CD4-positive, alpha-beta memory T cell (primary cell): Measurements from ENCODE around the gene CD7. TPM values are rescaled to one million over a fixed set of nuclear protein-coding genes. Genes with fewer than 3 reads are reported as not detected.

Experiments used
- CTCF ChIA-PET: fragments of 350-600 bp; sonication (Branson Sonifier 250); formaldehyde crosslinking; loops from one replicate; lab custom pipeline; 2021; ENCODE audit warnings: inconsistent platforms; ENCODE audit not compliant: partially characterized antibody; lab: Charles Lee
- POLR2A ChIA-PET: fragments of 350-600 bp; sonication (Branson Sonifier 250); formaldehyde crosslinking; loops from one replicate; lab custom pipeline; 2021; ENCODE audit not compliant: partially characterized antibody; lab: Charles Lee
- DNase-seq, 5 donors: peaks; one replicate each; pipeline versions ENCODE4 v3.0.0 to v3.0.0-alpha.2; 2020 to 2022; ENCODE audit warnings: mixed read lengths in 1 of 5
- H3K27ac ChIP-seq: one replicate; pipeline ENCODE4 v1.7.0; 2013; ENCODE audit warnings: low read depth, low read length
- H3K27me3 ChIP-seq: 2 replicates; pipeline ENCODE4 v1.7.0; 2013; ENCODE audit warnings: mild to moderate bottlenecking, low read length, moderate library complexity; ENCODE audit not compliant: insufficient read depth
- H3K36me3 ChIP-seq: 2 replicates; pipeline ENCODE4 v1.7.0; 2013; ENCODE audit warnings: mild to moderate bottlenecking, low read length, moderate library complexity; ENCODE audit not compliant: insufficient read depth
- H3K4me1 ChIP-seq: 2 replicates; pipeline ENCODE4 v1.7.0; 2013; ENCODE audit warnings: mild to moderate bottlenecking, low read length, moderate library complexity; ENCODE audit not compliant: insufficient read depth
- H3K4me3 ChIP-seq, 2 donors: one replicate each; pipeline ENCODE4 v1.7.0; 2013; ENCODE audit warnings: low read length in 2 of 2, mild to moderate bottlenecking in 1 of 2
- H3K9me3 ChIP-seq, 2 donors: one replicate each; pipeline ENCODE4 v1.7.0; 2013; ENCODE audit warnings: low read length in 2 of 2, control low read depth in 1 of 2; ENCODE audit not compliant: control insufficient read depth in 1 of 2
- H3K27ac Mint-ChIP-seq, 7 donors: one replicate each; pipeline ENCODE4 v1.8.0; 2020 to 2021; ENCODE audit warnings: mixed read lengths in 7 of 7, mild to moderate bottlenecking in 6 of 7, inconsistent platforms in 3 of 7, moderate library complexity in 3 of 7
- H3K27me3 Mint-ChIP-seq, 2 donors: one replicate each; pipeline ENCODE4 v1.8.0; 2020 to 2021; ENCODE audit warnings: mixed read lengths in 2 of 2
- H3K36me3 Mint-ChIP-seq, 2 donors: one replicate each; pipeline ENCODE4 v1.8.0; 2020 to 2021; ENCODE audit warnings: mixed read lengths in 2 of 2, inconsistent platforms in 1 of 2, mild to moderate bottlenecking in 1 of 2
- H3K4me1 Mint-ChIP-seq, 4 donors: one replicate each; pipeline ENCODE4 v1.8.0; 2020 to 2021; ENCODE audit warnings: mixed read lengths in 4 of 4, mild to moderate bottlenecking in 1 of 4
- H3K4me3 Mint-ChIP-seq, 8 donors: one replicate each; pipeline ENCODE4 v1.8.0; 2020 to 2021; ENCODE audit warnings: mixed read lengths in 8 of 8, mild to moderate bottlenecking in 7 of 8, moderate library complexity in 6 of 8, inconsistent platforms in 3 of 8
- H3K9me3 Mint-ChIP-seq, 8 donors: one replicate each; pipeline ENCODE4 v1.8.0; 2020 to 2021; ENCODE audit warnings: mixed read lengths in 8 of 8, mild to moderate bottlenecking in 5 of 8, inconsistent platforms in 3 of 8, moderate library complexity in 1 of 8
- intact Hi-C: fragments of 100-400 bp; cut with micrococcal nuclease; formaldehyde crosslinking; loops from one replicate; pipeline ENCODE4 v1.15.1; 2023
- polyA plus RNA-seq, 2 donors: library from polyadenylated mRNA; unstranded; fragments of 300-500 nt; fragmentation: Illumina TruSeq; gene quantifications; one replicate each; pipeline ENCODE4 v1.2.3, GENCODE V29; 2021
- total RNA-seq, 2 experiments: library from RNA; stranded (reverse); gene quantifications; one replicate each; pipeline ENCODE4 v1.2.3, GENCODE V29; 2021

Gene CD7
- total and polyA plus RNA-seq, 4 experiments from 2014 or later: 40.9 to 82.6 (median 47.1) TPM

DNA sequence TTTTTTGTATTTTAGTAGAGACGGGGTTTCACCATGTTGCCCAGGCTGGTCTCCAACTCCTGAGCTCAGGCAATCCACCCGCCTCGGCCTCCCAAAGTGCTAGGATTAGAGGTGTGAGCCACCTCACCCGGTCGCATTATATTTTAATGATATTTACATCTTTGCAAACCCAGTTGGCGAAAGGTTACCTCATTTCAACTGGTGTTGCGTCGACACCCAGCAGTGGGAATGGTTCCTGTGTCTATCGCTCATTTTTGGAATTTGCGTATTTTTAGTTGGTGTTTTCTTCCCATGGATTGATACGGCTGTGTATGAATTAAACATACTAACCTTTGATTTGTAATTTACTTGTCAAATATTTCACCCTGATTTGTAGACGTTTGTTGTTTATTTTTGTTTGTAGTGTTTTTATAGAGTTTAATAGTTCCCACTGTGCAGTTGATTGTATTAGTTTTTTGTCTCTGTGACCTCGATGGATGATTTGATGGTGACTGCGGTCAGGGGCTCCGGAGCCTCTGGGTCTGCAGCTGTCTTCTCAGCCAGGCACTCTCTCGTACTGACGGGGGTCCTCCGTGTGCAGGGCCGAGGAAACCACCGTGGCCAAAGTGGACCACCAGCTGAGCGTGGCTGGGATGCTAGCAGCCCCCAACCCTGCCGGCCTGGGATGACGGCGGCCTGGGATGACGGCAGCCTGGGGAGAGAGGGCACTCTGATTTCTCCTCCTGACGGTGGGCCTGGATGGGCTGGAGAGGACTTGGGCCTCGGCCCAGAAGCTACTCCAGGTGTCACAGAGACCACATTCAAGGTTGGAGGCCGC lies 4.0 kb downstream of the CD7 start:
- Mint-ChIP-seq H3K4me3 (peak overlapping the region in 4 of 8 donors; percentile 29 to 60 (median 44)), H3K36me3 (peaks cover 0 to 7% of the 10 kb centered on the region in 2 donors), H3K27ac (peak overlapping the region in 1 of 7 donors; percentile 54), H3K27me3 (no peaks in the 10 kb centered on the region), H3K9me3 (peaks cover 0 to 2% (median 0%) of the 10 kb centered on the region in 8 donors), H3K4me1 (peaks cover 8 to 22% (median 15%) of the 10 kb centered on the region in 4 donors)
- intact Hi-C loops: no loop called here
- Histone ChIP-seq H3K4me3 (no peak overlapping the region), H3K4me1 (peaks cover 27% of the 10 kb centered on the region), H3K27me3 (no peaks in the 10 kb centered on the region), H3K36me3 (no peaks in the 10 kb centered on the region), H3K27ac (no peak overlapping the region), H3K9me3 (no peaks in the 10 kb centered on the region)
- no peak for DNase-seq
- POLR2A ChIA-PET: interaction anchor here (7.0 kb wide), 1 partner anchor 13 kb away, joined by 172 read pairs; no protein-coding TSS in a partner anchor
- CTCF ChIA-PET: interaction anchor here (1.1 to 1.7 kb wide), 2 partner anchors 13 to 16 kb away, joined by 3 to 11 read pairs; no protein-coding TSS in a partner anchor

DNA sequence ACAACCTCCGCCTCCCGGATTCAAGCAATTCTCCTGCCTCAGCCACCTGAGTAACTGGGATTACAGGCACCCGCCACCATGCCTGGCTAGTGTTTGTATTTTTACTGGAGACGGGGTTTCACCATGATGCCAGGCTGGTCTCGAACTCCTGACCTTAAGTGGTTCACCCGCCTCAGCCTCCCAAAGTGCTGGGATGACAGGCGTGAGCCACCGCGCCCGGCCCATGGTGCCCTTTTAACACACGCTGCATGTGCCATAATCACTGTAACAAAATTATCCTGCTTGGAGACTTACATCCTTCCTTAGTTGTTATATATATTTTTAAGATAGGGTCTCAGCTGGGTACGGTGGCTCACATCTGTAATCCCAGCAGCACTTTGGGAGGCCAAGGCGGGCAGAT lies 5.4 kb downstream of the CD7 start:
- Mint-ChIP-seq H3K36me3 (peaks cover 0 to 7% of the 10 kb centered on the region in 2 donors), H3K27me3 (no peaks in the 10 kb centered on the region), H3K9me3 (peaks cover 0 to 4% (median 0%) of the 10 kb centered on the region in 8 donors), H3K27ac (no peak overlapping the region), H3K4me3 (no peak overlapping the region), H3K4me1 (peaks cover 6 to 27% (median 11%) of the 10 kb centered on the region in 4 donors)
- no peak for DNase-seq
- no peak overlapping the region for H3K27ac ChIP-seq
- intact Hi-C loops: no loop called here
- ChIA-PET CTCF (interaction anchor here (1.1 to 1.7 kb wide), 2 partner anchors 11 to 15 kb away, joined by 3 to 11 read pairs; no protein-coding TSS in a partner anchor), POLR2A (interaction anchor here (7.0 kb wide), 1 partner anchor 12 kb away, joined by 172 read pairs; no protein-coding TSS in a partner anchor)
- H3K4me3 ChIP-seq: no peak overlapping the region
- peaks cover 16% of the 10 kb centered on the region for H3K4me1 ChIP-seq
- H3K36me3 ChIP-seq: no peaks in the 10 kb centered on the region
- no peaks in the 10 kb centered on the region for H3K27me3 ChIP-seq
- H3K9me3 ChIP-seq: no peaks in the 10 kb centered on the region

DNA sequence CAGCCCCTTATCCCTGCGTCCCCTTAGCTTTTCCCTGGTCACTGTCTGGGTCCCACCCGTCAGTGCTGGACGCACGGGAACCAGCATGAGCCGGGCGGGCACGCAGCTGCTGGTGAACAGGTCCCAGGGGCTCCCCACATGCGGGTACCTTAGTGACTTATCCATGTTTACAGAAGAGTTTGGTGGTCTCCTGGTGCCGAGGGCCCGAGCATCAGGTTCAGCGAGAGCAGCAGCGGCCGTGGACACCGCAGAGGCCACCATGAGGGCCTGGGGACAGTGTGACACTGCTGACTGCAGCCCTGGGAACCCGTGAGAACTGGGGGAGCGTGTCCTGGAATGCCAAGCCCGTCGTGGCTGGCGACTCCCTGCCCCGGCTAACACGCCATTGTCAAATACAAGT lies 6.5 kb downstream of the CD7 start:
- intact Hi-C loops: no loop called here
- Mint-ChIP-seq H3K4me3 (no peak overlapping the region), H3K9me3 (peaks cover 0 to 4% (median 0%) of the 10 kb centered on the region in 8 donors), H3K36me3 (peaks cover 0 to 5% of the 10 kb centered on the region in 2 donors), H3K4me1 (peaks cover 8 to 25% (median 11%) of the 10 kb centered on the region in 4 donors), H3K27me3 (no peaks in the 10 kb centered on the region), H3K27ac (no peak overlapping the region)
- Histone ChIP-seq H3K27me3 (no peaks in the 10 kb centered on the region), H3K4me1 (peaks cover 7% of the 10 kb centered on the region), H3K27ac (no peak overlapping the region), H3K36me3 (no peaks in the 10 kb centered on the region), H3K9me3 (no peaks in the 10 kb centered on the region), H3K4me3 (no peak overlapping the region)
- no peak for DNase-seq
- POLR2A ChIA-PET: no interaction called here
- CTCF ChIA-PET: interaction anchor here (0.8 kb wide), 1 partner anchor 76 kb away, joined by 3 read pairs; no protein-coding TSS in a partner anchor

DNA sequence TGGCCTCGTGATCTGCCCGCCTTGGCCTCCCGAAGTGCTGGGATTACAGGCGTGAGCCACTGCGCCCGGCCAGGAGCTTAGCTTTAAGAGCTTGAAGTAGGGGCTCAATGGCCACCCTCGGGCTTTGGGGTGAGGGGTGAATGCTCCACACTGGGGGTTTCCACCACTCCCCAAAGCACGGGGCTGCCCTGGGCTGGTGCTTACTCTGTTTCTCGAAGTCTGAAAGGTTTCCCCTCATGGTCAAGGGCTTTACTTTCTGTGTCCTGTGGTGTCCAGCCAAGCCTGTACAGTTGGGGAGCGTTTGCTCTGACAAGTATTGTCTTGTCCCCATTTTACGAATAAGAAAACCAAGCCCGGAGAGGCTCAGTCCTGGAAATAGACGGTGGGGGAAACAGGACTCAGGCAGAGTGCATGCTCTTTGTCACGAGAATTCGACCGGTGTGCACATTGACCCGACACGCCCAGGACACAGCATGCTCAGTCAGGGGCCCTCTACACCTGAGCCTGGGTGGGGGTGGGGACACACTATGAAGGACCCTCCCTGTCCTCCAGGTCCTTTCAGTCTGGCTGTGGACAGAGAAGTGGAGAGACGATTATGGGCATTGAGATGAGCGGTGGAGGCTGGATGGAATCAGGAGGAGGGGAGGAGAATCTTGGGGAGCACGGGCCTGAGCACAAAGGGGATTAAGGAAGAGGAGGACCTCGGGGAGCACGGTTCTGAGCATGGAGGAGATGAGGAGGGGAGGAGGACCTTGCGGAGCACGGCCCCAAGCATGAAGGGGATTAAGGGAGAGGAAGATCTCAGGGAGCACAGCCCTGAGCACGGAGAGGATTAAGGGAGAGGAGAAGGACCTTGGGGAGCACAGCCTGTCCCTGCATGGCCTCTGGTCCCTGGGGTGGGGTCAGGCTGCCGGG lies 7.5 kb downstream of the CD7 start:
- no peak overlapping the region for H3K4me3 Mint-ChIP-seq
- H3K36me3 Mint-ChIP-seq: peaks cover 0 to 2% of the 10 kb centered on the region in 2 donors
- Histone ChIP-seq H3K27ac (no peak overlapping the region), H3K27me3 (no peaks in the 10 kb centered on the region), H3K9me3 (no peaks in the 10 kb centered on the region), H3K4me3 (no peak overlapping the region), H3K36me3 (no peaks in the 10 kb centered on the region), H3K4me1 (peaks cover 9% of the 10 kb centered on the region)
- ChIA-PET CTCF (interaction anchor here (1.4 kb wide), 1 partner anchor 104 kb away, joined by 3 read pairs; no protein-coding TSS in a partner anchor), POLR2A (no interaction called here)
- no peak for DNase-seq
- no peak overlapping the region for H3K27ac Mint-ChIP-seq
- H3K27me3 Mint-ChIP-seq: no peaks in the 10 kb centered on the region
- H3K9me3 Mint-ChIP-seq: peaks cover 0 to 2% (median 0%) of the 10 kb centered on the region in 8 donors
- H3K4me1 Mint-ChIP-seq: peaks cover 5 to 29% (median 7%) of the 10 kb centered on the region in 4 donors
- intact Hi-C loops: no loop called here

DNA sequence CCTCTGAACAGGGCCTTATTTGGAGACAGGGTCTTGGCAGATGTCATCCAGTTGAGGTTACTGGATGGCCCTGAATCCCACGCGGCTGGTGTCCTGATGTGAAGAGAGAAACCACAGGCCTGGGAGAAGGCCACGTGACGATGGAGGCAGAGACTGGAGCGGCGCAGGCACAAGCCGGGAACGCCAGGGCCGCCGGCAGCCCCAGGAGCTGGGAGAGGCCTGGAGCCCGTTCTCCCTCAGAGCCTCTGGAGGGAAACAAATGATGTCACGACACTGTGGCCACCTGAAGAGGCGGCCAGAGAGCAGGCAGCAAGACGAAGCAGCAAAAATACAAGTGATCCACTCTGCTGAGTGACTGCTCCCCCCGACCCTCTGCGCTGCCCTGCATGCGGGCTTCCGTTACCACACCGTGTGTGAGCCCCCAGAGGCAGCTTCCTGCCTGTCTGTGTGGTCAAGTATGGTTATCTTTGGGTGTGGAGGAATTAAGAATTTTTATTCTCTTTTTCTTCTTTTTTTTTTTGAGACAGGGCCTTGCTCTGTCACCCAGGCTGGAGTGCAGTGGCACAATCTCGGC lies 11.6 kb downstream of the CD7 start:
- no peaks in the 10 kb centered on the region for H3K36me3 Mint-ChIP-seq
- CTCF ChIA-PET: interaction anchor here (8.4 kb wide), 1 partner anchor 16 kb away, joined by 70 read pairs; no protein-coding TSS in a partner anchor
- Histone ChIP-seq H3K27me3 (no peaks in the 10 kb centered on the region), H3K4me1 (peaks cover 50% of the 10 kb centered on the region), H3K36me3 (no peaks in the 10 kb centered on the region), H3K27ac (no peak overlapping the region), H3K9me3 (no peaks in the 10 kb centered on the region), H3K4me3 (no peak overlapping the region)
- peak overlapping the region in 3 of 7 donors; percentile 42 to 53 (median 46) for H3K27ac Mint-ChIP-seq
- H3K4me1 Mint-ChIP-seq: peaks cover 13 to 56% (median 35%) of the 10 kb centered on the region in 4 donors
- intact Hi-C loops: no loop called here
- POLR2A ChIA-PET: interaction anchor here (0.8 to 1.3 kb wide), 3 partner anchors 10 to 14 kb away, joined by 3 to 4 read pairs (median 3); partner anchors contain the start of gene CD7
- no peaks in the 10 kb centered on the region for H3K27me3 Mint-ChIP-seq
- peaks cover 0 to 2% (median 0%) of the 10 kb centered on the region in 8 donors for H3K9me3 Mint-ChIP-seq
- H3K4me3 Mint-ChIP-seq: no peak overlapping the region
- no peak for DNase-seq

DNA sequence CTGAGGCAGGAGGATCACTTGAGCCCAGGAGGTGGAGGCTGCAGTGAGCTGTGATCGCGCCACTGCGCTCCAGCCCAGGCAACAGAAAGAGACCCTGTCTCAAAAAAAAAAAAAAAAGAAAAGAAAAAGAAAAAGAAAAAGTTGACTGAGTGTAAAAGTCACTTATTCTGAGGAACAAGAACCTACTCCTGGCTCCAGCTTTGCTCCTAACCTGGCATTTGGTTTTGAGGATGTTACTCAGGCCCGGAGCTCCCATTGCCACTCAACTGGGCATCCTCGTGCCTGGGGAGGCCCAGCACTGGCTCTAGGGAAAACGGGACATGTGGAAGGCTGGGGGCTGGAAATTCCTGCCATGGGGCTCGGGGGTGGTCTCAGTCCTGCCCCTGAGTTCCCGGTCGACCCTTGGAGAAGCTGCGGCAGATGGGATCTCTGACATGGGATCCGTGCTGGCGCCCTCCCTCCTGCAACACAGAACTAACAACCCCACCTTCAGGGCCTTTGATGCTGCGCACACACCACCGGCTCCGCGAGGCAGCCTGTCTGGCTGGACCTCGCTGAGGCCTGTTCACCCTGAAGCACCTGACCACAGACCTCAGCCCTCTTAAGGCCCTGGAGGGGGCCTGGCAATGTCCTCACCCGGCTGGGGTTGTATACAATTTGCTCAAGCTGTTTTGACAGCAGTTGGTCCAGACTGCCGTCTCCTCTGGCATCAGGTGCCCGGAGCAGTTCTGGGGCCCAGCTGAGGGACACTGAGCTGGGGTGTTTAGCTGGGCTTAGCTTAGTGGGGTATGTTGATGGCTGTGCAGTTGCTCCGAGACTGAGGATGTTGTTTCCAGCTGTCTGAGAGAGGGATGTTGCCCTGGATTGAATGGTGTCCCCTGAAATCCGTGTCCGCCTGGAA lies 12.3 kb downstream of the CD7 start:
- H3K9me3 ChIP-seq: no peaks in the 10 kb centered on the region
- H3K36me3 Mint-ChIP-seq: no peaks in the 10 kb centered on the region
- no peaks in the 10 kb centered on the region for H3K27me3 ChIP-seq
- CTCF ChIA-PET: interaction anchor here (1.0 to 8.4 kb wide), 2 partner anchors 16 to 69 kb away, joined by 3 to 70 read pairs; no protein-coding TSS in a partner anchor
- no peak for DNase-seq
- no peak overlapping the region for H3K27ac ChIP-seq
- H3K4me3 Mint-ChIP-seq: peak overlapping the region in 2 of 8 donors; percentile 10 to 13
- no peaks in the 10 kb centered on the region for H3K36me3 ChIP-seq
- H3K4me1 ChIP-seq: peaks cover 58% of the 10 kb centered on the region
- intact Hi-C loops: no loop called here
- H3K4me1 Mint-ChIP-seq: peaks cover 15 to 64% (median 42%) of the 10 kb centered on the region in 4 donors
- H3K27me3 Mint-ChIP-seq: no peaks in the 10 kb centered on the region
- no peak overlapping the region for H3K4me3 ChIP-seq
- peaks cover 0 to 2% (median 0%) of the 10 kb centered on the region in 8 donors for H3K9me3 Mint-ChIP-seq
- H3K27ac Mint-ChIP-seq: peak overlapping the region in 3 of 7 donors; percentile 42 to 53 (median 46)
- POLR2A ChIA-PET: interaction anchor here (0.8 to 10.4 kb wide), 5 partner anchors 10 to 70 kb away, joined by 4 to 172 read pairs (median 27); partner anchors contain the start of genes CD7 and CSNK1D
